Epithelial cell of esophagus (primary cell): ENCODE measurements around the gene GALNS.
A peak's percentile ranks its signal among the peaks of the same experiment; 100 is the strongest.

Experiments used
- DNase-seq: peaks from one replicate; pipeline ENCODE4 v3.0.0; 2010; ENCODE audit warnings: low read depth
- H3K4me3 ChIP-seq: 2 replicates; pipeline ENCODE4 v1.5.1; 2011; ENCODE audit warnings: mild to moderate bottlenecking, low read length, control low read depth
- TF ChIP-seq, protein P1 (sequence below): IDR thresholded peaks from 2 replicates; pipeline ENCODE4 v1.5.1; 2011; ENCODE audit warnings: low read depth, mild to moderate bottlenecking, low read length, control low read depth, inconsistent platforms; ENCODE audit not compliant: insufficient read depth; ENCODE audit errors: missing control alignments

The GALNS gene

DNA sequence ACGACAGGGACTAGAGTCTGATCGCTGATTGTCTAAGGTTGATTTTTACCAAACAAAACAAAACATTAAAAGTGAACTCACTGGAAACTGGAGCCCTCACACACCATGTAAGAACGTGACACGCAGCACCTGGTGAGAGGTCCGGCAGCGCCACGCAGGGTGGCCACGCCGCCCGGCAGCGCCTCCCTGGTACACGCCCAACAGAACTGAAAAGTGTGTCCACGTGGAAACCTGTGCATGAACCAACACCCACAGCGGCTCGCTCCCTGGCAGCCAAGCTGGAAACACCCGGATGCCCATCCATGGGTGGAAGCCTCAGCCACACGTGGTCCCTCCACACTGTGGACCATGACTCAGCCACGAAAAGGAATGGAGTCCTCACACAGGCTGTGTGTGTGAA lies 9.1 kb downstream of the GALNS start:
- DNase-seq: no peak
- H3K4me3 ChIP-seq: no peak overlapping the region
- TF ChIP-seq, protein P1, sequence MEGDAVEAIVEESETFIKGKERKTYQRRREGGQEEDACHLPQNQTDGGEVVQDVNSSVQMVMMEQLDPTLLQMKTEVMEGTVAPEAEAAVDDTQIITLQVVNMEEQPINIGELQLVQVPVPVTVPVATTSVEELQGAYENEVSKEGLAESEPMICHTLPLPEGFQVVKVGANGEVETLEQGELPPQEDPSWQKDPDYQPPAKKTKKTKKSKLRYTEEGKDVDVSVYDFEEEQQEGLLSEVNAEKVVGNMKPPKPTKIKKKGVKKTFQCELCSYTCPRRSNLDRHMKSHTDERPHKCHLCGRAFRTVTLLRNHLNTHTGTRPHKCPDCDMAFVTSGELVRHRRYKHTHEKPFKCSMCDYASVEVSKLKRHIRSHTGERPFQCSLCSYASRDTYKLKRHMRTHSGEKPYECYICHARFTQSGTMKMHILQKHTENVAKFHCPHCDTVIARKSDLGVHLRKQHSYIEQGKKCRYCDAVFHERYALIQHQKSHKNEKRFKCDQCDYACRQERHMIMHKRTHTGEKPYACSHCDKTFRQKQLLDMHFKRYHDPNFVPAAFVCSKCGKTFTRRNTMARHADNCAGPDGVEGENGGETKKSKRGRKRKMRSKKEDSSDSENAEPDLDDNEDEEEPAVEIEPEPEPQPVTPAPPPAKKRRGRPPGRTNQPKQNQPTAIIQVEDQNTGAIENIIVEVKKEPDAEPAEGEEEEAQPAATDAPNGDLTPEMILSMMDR: no peak

DNA sequence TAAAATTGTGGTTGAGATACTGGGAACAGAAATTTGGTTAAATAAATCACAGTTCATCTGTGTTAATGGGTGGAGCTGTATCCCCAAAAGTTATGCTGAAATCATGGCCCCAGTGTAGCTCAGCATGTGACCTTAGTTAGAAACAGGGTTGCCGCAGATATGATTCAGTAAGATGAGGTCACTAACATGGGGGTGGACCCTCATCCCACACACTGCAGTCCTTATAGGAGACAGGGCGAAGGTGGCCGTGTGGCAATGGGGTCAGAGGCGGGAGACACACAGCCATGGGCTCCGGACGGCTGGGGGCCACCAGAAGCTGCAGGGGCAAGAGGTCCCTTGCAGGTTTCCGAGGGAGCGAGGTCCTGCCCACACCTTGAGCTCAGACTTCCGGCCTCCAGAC lies 10.7 kb downstream of the GALNS start:
- TF ChIP-seq, protein P1: no peak
- no peak overlapping the region for H3K4me3 ChIP-seq
- no peak for DNase-seq

GRCh38 chr16:88844419-88845036 lies 12.2 kb downstream of the GALNS start:
- DNase-seq: peak; percentile 23
- no peak overlapping the region for H3K4me3 ChIP-seq
- TF ChIP-seq, protein P1: peak; percentile 55

GRCh38 chr16:88843256-88843655 lies 13.5 kb downstream of the GALNS start:
- H3K4me3 ChIP-seq: no peak overlapping the region
- TF ChIP-seq, protein P1: no peak
- DNase-seq: no peak

- DNase-seq: no peak
- TF ChIP-seq, protein P1: no peak
- no peak overlapping the region for H3K4me3 ChIP-seq
Observed at GRCh38 chr16:88842806-88843205, 13.9 kb downstream of the GALNS start.

GRCh38 chr16:88842308-88842756 lies 14.4 kb downstream of the GALNS start:
- TF ChIP-seq, protein P1: no peak
- DNase-seq: no peak
- H3K4me3 ChIP-seq: no peak overlapping the region

- H3K4me3 ChIP-seq: no peak overlapping the region
- TF ChIP-seq, protein P1: no peak
- DNase-seq: no peak
Observed at GRCh38 chr16:88841521-88842307, 15.0 kb downstream of the GALNS start.
